Measurements from ENCODE around the gene TLE4. TPM values are rescaled to one million over a fixed set of nuclear protein-coding genes. Genes with fewer than 3 reads are reported as not detected.
A peak's percentile ranks its signal among the peaks of the same experiment; 100 is the strongest.
"Not testable (repeated sequence)": the region's sequence is repeated elsewhere in the genome, so short reads cannot be mapped to it uniquely, and the experiment has no call there.

TLE4 gene
- total RNA-seq, 1 donor, result 75.1 TPM

GRCh38 chr9:79709743-79710674 is 138.2 kb downstream of the TLE4 start:
- DNase-seq (ENCODE audit: low read depth in 2 of 3, low spot score in 2 of 3), result no peak

GRCh38 chr9:79711874-79712273 is 140.1 kb downstream of the TLE4 start:
- DNase-seq (ENCODE audit: low read depth in 2 of 3, low spot score in 2 of 3), result no peak

- DNase-seq (ENCODE audit: low read depth in 2 of 3, low spot score in 2 of 3), result no peak
These were observed 147.3 kb downstream of the TLE4 start for GRCh38 chr9:79719021-79719420.

- DNase-seq (ENCODE audit: low read depth in 2 of 3, low spot score in 2 of 3), result no peak
These were observed 148.2 kb downstream of the TLE4 start for GRCh38 chr9:79719989-79720388.

- DNase-seq (ENCODE audit: low read depth in 2 of 3, low spot score in 2 of 3), result no peak
These were observed 159.6 kb downstream of the TLE4 start for GRCh38 chr9:79731171-79731890.

- DNase-seq (ENCODE audit: low read depth in 2 of 3, low spot score in 2 of 3), result no peak
These were observed 163.4 kb downstream of the TLE4 start for GRCh38 chr9:79735023-79735779.

GRCh38 chr9:79736051-79736450 is 164.3 kb downstream of the TLE4 start:
- no peak for DNase-seq (ENCODE audit: low read depth in 2 of 3, low spot score in 2 of 3)

GRCh38 chr9:79741381-79741780 is 169.6 kb downstream of the TLE4 start:
- no peak for DNase-seq (ENCODE audit: low read depth in 2 of 3, low spot score in 2 of 3)

- DNase-seq (ENCODE audit: low read depth in 2 of 3, low spot score in 2 of 3), result no peak
These were observed 170.5 kb downstream of the TLE4 start for GRCh38 chr9:79742110-79742721.

- DNase-seq (ENCODE audit: low read depth in 2 of 3, low spot score in 2 of 3), result no peak
These were observed 172.8 kb downstream of the TLE4 start for GRCh38 chr9:79744521-79744920.

GRCh38 chr9:79745752-79746336 is 174.1 kb downstream of the TLE4 start:
- DNase-seq (ENCODE audit: low read depth in 2 of 3, low spot score in 2 of 3), result no peak

- not testable (repeated sequence) for DNase-seq (ENCODE audit: low read depth in 2 of 3, low spot score in 2 of 3)
These were observed 180.2 kb downstream of the TLE4 start for GRCh38 chr9:79751895-79752466.

- DNase-seq (ENCODE audit: low read depth in 2 of 3, low spot score in 2 of 3), result no peak
These were observed 184.6 kb downstream of the TLE4 start for GRCh38 chr9:79756414-79756813.

- DNase-seq (ENCODE audit: low read depth in 2 of 3, low spot score in 2 of 3), result no peak
These were observed 185.3 kb downstream of the TLE4 start for GRCh38 chr9:79757074-79757473.

- DNase-seq (ENCODE audit: low read depth in 2 of 3, low spot score in 2 of 3), result peak in 1 of 3 donors; percentile 19
These were observed 186.3 kb downstream of the TLE4 start for GRCh38 chr9:79757881-79758669.

- DNase-seq (ENCODE audit: low read depth in 2 of 3, low spot score in 2 of 3), result no peak
These were observed 187.7 kb downstream of the TLE4 start for GRCh38 chr9:79759460-79759859.

GRCh38 chr9:79762070-79762469 is 190.3 kb downstream of the TLE4 start:
- no peak for DNase-seq (ENCODE audit: low read depth in 2 of 3, low spot score in 2 of 3)

GRCh38 chr9:79763671-79764285 is 192.0 kb downstream of the TLE4 start:
- DNase-seq (ENCODE audit: low read depth in 2 of 3, low spot score in 2 of 3), result no peak

- no peak for DNase-seq (ENCODE audit: low read depth in 2 of 3, low spot score in 2 of 3)
These were observed 192.6 kb downstream of the TLE4 start for GRCh38 chr9:79764374-79764773.
